ENCODE measurements around the gene TMEM82. TPM values are rescaled to one million over a fixed set of nuclear protein-coding genes. Genes with fewer than 3 reads are reported as not detected.
A peak's percentile ranks its signal among the peaks of the same experiment; 100 is the strongest.

Gene TMEM82
- total RNA-seq, 1 donor from 2014 or later, result not detected

- Histone ChIP-seq H3K27me3 (ENCODE audit: insufficient read depth, low read length) (no peaks in the 10 kb centered on the region), H3K9me3 (ENCODE audit: insufficient read depth, low read depth, low read length) (no peaks in the 10 kb centered on the region), H3K9ac (ENCODE audit: low read length) (no peak overlapping the region), H3K79me2 (ENCODE audit: insufficient read depth, low read length) (no peaks in the 10 kb centered on the region), H2AFZ (ENCODE audit: low read depth, low read length) (no peak overlapping the region), H3K4me3 (ENCODE audit: insufficient read depth, low read depth, low read length) (no peak overlapping the region), H3K36me3 (ENCODE audit: insufficient read depth, low read length) (no peaks in the 10 kb centered on the region), H3K4me1 (ENCODE audit: insufficient read depth, low read length) (no peaks in the 10 kb centered on the region), H3K27ac (ENCODE audit: low read depth, low read length) (no peak overlapping the region), H3K4me2 (ENCODE audit: low read length) (no peak overlapping the region), H4K20me1 (ENCODE audit: insufficient read depth, low read length) (no peaks in the 10 kb centered on the region)
- H3K27ac Mint-ChIP-seq (ENCODE audit: unreplicated experiment), result no peak overlapping the region
- TF ChIP-seq, protein P1, sequence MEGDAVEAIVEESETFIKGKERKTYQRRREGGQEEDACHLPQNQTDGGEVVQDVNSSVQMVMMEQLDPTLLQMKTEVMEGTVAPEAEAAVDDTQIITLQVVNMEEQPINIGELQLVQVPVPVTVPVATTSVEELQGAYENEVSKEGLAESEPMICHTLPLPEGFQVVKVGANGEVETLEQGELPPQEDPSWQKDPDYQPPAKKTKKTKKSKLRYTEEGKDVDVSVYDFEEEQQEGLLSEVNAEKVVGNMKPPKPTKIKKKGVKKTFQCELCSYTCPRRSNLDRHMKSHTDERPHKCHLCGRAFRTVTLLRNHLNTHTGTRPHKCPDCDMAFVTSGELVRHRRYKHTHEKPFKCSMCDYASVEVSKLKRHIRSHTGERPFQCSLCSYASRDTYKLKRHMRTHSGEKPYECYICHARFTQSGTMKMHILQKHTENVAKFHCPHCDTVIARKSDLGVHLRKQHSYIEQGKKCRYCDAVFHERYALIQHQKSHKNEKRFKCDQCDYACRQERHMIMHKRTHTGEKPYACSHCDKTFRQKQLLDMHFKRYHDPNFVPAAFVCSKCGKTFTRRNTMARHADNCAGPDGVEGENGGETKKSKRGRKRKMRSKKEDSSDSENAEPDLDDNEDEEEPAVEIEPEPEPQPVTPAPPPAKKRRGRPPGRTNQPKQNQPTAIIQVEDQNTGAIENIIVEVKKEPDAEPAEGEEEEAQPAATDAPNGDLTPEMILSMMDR (IDR thresholded peaks at IDR 0.05; ENCODE audit: insufficient read depth, low read depth, low read length), result no peak
- no peaks in the 10 kb centered on the region for H3K27me3 Mint-ChIP-seq (ENCODE audit: low read depth, unreplicated experiment)
- no peak overlapping the region for H3K4me3 Mint-ChIP-seq (ENCODE audit: unreplicated experiment)
- H3K9me3 Mint-ChIP-seq (ENCODE audit: unreplicated experiment), result no peaks in the 10 kb centered on the region
- no peaks in the 10 kb centered on the region for H3K4me1 Mint-ChIP-seq (ENCODE audit: low read depth, unreplicated experiment)
- H3K36me3 Mint-ChIP-seq (ENCODE audit: low read depth, unreplicated experiment), result peaks cover 6% of the 10 kb centered on the region
- DNase-seq (ENCODE audit: low read depth) (no peak), FAIRE-seq (no peak)
Observed at GRCh38 chr1:15737324-15738319, 4.7 kb upstream of the TMEM82 start.

GRCh38 chr1:15738416-15739113, 3.7 kb upstream of the TMEM82 start:
- no peak overlapping the region for H2AFZ ChIP-seq (ENCODE audit: low read depth, low read length)

More at GRCh38 chr1:15738416-15739113, 3.7 kb upstream of the TMEM82 start:
- H3K4me1 Mint-ChIP-seq (ENCODE audit: low read depth, unreplicated experiment), result no peaks in the 10 kb centered on the region
- H3K27me3 Mint-ChIP-seq (ENCODE audit: low read depth, unreplicated experiment), result peaks cover 3% of the 10 kb centered on the region
- no peak overlapping the region for H3K27ac Mint-ChIP-seq (ENCODE audit: unreplicated experiment)
- no peaks in the 10 kb centered on the region for H3K36me3 Mint-ChIP-seq (ENCODE audit: low read depth, unreplicated experiment)
- H3K9ac ChIP-seq (ENCODE audit: low read length), result no peak overlapping the region
- H3K36me3 ChIP-seq (ENCODE audit: insufficient read depth, low read length), result no peaks in the 10 kb centered on the region
- DNase-seq (ENCODE audit: low read depth) (no peak), FAIRE-seq (no peak)
- H4K20me1 ChIP-seq (ENCODE audit: insufficient read depth, low read length), result no peaks in the 10 kb centered on the region
- H3K27ac ChIP-seq (ENCODE audit: low read depth, low read length), result no peak overlapping the region
- H3K9me3 ChIP-seq (ENCODE audit: insufficient read depth, low read depth, low read length), result no peaks in the 10 kb centered on the region
- H3K9me3 Mint-ChIP-seq (ENCODE audit: unreplicated experiment), result no peaks in the 10 kb centered on the region
- H3K4me3 ChIP-seq (ENCODE audit: insufficient read depth, low read depth, low read length), result no peak overlapping the region
- no peaks in the 10 kb centered on the region for H3K79me2 ChIP-seq (ENCODE audit: insufficient read depth, low read length)
- H3K4me1 ChIP-seq (ENCODE audit: insufficient read depth, low read length), result no peaks in the 10 kb centered on the region
- peak overlapping the region; percentile 27 for H3K4me3 Mint-ChIP-seq (ENCODE audit: unreplicated experiment)
- H3K4me2 ChIP-seq (ENCODE audit: low read length), result no peak overlapping the region
- H3K27me3 ChIP-seq (ENCODE audit: insufficient read depth, low read length), result no peaks in the 10 kb centered on the region
- no peak for TF ChIP-seq EZH2 (IDR thresholded peaks at IDR 0.05; ENCODE audit: insufficient read depth, low read length)
- TF ChIP-seq, protein P1 (IDR thresholded peaks at IDR 0.05; ENCODE audit: insufficient read depth, low read depth, low read length), result no peak

All from astrocyte (in vitro differentiated cells and primary cell).